Stimulated activated CD4-positive, alpha-beta T cell treated with anti-CD3 and anti-CD28 coated beads, Interleukin-4, amount 100 ng/mL, for 48 hours (primary cell): ENCODE results near the gene NEK7.
"Not testable (repeated sequence)": the region's sequence is repeated elsewhere in the genome, so short reads cannot be mapped to it uniquely, and the experiment has no call there.

Experiments used
- DNase-seq, 2 donors: peaks; one replicate each; pipeline ENCODE4 v3.0.0-alpha.2; 2020; ENCODE audit warnings: low read depth in 2 of 2

Gene NEK7

DNA sequence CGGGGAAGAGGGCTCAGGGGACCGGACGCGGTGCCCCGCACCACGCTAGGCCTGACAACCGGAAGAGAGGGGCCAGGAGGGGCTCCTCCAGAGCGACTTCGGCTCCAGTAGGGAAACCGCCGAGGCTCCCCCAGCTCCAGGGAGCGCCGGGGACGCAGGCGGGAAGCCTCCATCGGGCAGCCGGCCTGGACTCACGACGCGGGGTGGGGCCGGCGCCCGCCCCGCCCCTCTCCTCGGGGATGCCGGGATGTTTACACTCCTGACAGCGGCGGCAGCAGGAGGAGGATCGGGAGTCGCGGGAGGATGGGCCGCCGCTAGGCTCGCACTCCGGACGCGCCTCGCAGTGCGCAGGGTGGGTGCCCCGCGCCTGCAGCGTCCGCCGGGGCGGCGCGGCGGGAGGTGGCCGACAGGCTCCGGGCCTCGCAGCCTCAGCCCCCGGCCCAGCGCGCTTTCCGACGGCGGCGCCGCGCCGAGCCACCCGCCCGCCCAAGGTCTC lies at the start of gene NEK7:
NEK7 (plus strand) TSS at position 254 of the 496 bp plus-strand sequence. CDS start 75,583 bp downstream, outside the sequence.
- DNase-seq: peak; percentile 41 to 60

- no peak for DNase-seq
These were observed 49.7 kb upstream of the NEK7 start for GRCh38 chr1:198107091-198107501.

- no peak for DNase-seq
These were observed 48.0 kb upstream of the NEK7 start for GRCh38 chr1:198108636-198109370.

GRCh38 chr1:198109371-198109715 lies 47.5 kb upstream of the NEK7 start:
- no peak for DNase-seq

DNA sequence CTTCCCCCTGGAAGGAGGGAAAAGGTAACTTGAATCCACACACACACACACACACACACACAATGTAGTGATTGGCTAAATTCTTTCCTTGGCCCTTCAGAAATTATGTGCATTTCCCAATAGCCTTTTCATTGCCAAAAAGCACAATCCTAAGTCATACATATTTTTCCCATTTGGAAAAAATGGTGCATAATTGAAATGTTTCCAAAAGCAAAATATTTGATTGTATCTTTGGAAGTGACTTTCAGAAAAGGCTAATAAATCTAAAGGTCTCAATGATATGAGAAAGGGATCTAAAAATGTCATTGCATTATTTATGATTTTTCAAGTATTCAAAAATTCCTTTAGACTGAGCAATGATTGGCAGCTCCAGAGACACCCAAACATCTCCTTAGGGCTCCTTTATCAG lies 43.5 kb upstream of the NEK7 start:
- no peak for DNase-seq

GRCh38 chr1:198116069-198116468 lies 40.7 kb upstream of the NEK7 start:
- no peak for DNase-seq

DNA sequence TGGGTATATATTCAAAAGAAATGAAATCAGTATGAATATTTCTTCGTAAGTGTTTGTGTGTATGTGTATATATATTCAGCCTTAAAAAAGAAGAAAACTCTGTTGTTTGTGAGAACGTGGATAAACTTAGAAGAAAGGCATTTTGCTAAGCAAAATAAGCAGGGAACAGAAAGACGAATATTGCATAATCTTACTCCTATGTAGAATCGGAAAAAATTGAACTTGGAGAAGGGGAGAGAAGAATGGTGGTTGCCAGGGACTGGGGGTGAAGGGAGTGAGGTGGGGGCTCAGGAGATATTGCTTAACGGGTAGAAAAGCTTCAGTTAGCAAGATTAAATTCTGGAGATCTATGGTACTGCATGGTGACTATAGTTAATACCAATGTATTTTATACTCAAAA lies 40.3 kb upstream of the NEK7 start:
- no peak for DNase-seq

GRCh38 chr1:198117267-198117666 lies 39.5 kb upstream of the NEK7 start:
- no peak for DNase-seq

GRCh38 chr1:198118134-198118533 lies 38.7 kb upstream of the NEK7 start:
- no peak for DNase-seq

GRCh38 chr1:198119906-198120305 lies 36.9 kb upstream of the NEK7 start:
- no peak for DNase-seq

GRCh38 chr1:198121056-198121826 lies 35.6 kb upstream of the NEK7 start:
- DNase-seq: no peak

DNA sequence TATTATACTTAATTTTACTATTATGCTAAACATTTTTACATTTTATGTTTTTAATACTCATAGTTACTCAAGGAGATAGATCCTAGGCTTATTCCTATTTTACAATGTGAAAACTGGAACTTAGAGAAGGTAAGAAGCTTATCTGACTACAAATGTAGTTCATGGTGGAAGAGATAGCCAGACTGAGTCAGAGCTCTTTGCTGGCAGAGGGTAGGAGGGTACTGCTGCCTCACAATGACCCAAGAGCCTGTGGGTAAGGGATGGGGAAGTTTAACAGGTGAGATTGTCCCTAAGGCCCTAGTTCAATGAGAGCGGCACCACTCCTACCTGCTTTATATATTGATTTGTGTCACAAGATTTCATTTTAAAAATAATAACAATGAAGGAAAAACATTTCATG lies 34.1 kb upstream of the NEK7 start:
- DNase-seq: no peak

DNA sequence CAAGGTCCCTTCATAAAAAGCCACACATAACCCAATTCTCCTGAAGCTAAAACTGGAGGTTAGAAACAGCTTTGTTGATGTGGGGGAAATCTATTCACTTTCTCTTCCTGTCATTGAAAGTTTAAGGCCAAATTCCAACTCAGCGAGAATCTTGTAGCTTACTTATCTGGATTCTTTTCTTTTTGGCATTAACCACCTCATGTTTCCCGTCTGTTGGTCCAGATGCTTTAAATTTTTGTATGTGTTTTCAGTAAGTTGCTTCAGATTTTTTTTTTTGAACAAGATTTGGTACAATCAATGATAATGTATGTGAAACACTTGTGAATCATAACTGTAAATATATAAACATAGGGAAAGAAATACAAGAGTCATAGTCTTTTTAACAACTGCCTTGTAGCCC lies 33.7 kb upstream of the NEK7 start:
- no peak for DNase-seq

GRCh38 chr1:198124673-198125072 lies 32.1 kb upstream of the NEK7 start:
- no peak for DNase-seq

- DNase-seq: no peak
These were observed 30.6 kb upstream of the NEK7 start for GRCh38 chr1:198125995-198126735.

DNA sequence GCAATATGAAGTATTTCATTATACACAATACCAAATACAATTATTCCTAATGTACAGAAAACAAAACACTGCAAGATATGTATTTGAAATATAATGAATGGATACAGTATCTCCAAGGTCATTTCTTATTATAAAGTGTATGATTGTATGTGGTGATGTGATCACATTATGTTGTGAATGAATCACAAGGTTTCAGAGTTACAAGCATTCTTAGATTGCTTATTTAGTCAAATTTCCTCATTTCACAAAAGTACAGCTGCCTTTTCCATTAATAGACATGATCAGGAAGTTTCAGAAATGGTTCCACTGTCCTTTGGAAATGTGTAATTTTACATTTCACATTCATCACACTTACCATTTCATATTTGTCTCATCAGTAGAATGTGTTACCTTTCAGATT lies 28.3 kb upstream of the NEK7 start:
- no peak for DNase-seq

DNA sequence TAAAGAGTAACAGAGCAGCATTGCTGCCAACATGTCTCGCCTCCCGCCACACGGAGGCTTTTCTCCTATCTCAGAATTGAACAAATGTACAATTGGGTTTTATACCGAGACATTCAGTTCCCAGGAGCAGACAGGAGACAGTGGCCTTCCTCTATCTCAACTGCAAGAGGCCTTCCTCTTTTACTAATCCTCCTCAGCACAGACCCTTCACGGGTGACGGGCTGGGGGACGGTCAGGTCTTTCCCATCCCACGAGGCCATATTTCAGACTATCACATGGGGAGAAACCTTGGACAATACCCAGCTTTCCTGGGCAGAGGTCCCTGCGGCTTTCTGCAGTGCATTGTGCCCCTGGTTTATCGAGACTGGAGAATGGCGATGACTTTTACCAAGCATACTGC lies 26.7 kb upstream of the NEK7 start:
- DNase-seq: not testable (repeated sequence)

GRCh38 chr1:198132060-198132781 lies 24.6 kb upstream of the NEK7 start:
- no peak for DNase-seq

DNA sequence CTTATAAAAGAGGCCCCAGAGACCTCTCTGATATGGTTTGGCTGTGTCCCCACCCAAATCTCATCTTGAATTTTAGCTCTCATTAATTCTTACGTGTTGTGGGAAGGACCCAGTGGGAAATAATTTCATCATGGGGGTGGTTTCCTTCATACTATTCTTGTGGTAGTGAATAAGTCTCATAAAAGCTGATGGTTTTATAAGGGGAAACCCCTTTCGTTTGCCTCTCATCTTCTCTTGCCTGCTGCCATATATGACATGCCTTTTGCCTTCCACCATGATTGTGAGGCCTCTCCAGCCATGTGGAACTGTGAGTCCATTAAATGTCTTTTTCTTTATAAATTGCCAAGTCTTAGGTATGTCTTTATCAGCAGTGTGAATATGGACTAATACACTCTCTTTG lies 22.5 kb upstream of the NEK7 start:
- DNase-seq: no peak

DNA sequence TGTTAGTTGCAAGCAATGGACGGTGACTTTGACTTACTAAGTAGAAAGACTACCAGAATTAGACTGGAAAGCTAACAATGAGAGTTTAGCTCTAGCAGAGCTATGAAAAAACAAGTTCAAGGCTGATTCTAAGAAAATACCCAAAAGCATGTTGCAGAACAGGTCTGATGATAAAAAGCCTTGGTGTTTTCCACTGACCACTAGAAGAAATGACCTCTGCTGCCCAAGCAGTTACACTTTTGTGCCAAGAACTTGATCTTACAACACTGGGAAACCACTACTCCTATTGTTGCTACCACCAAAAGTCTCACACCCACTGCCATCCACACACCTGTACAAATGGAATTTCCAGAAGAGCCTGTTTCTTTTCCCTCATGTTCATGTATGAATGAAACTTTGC lies 21.4 kb upstream of the NEK7 start:
- no peak for DNase-seq

DNA sequence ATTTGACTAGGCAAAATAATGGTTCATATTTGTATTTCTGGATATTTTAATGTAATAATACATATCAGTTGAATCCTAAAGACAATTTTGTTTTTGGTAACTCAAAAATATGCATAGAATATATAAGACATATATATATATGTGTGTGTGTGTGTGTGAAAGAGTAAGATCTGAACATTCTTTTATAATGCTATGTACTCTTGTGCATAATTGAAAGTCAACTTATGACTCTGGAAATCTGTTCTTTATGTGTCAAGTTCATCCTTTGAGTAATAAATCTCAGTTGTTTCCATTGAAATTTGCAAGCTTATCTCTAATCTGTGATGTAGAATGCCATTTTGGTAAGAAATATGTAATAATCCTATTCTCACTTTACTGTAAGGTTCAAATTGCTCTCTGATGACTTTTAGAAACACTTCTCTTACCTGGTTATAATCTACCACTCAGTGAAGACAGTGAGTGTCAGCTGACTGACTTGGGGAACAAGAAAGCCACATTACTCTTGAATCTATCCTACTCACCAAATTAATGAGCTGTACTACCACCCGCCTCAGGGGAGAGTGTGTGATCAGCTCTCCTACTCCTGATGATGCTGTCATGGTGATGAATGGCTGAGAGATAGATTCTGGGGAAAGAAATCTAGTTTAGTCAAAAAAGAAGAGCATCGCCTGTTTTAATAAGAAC lies 15.0 kb upstream of the NEK7 start:
- DNase-seq: no peak
